GM18858 (cell line): ENCODE data around the gene SPATA24.
A peak's percentile ranks its signal among the peaks of the same experiment; 100 is the strongest.
"Not testable (repeated sequence)": the region's sequence is repeated elsewhere in the genome, so short reads cannot be mapped to it uniquely, and the experiment has no call there.

Experiments used
- ATAC-seq: cut with Tn5 transposase; IDR thresholded peaks from one replicate; pipeline ENCODE4 v1.9.1; 2021; ENCODE audit not compliant: unreplicated experiment

The SPATA24 gene, protein sequence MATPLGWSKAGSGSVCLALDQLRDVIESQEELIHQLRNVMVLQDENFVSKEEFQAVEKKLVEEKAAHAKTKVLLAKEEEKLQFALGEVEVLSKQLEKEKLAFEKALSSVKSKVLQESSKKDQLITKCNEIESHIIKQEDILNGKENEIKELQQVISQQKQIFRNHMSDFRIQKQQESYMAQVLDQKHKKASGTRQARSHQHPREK

GRCh38 chr5:139403787-139404483 is at the start of gene SPATA24:
Gene SPATA24, minus strand, starts transcription at chr5:139404089. Its CDS starts 29 bp downstream, at chr5:139404060.
- peak; percentile 59 for ATAC-seq

DNA sequence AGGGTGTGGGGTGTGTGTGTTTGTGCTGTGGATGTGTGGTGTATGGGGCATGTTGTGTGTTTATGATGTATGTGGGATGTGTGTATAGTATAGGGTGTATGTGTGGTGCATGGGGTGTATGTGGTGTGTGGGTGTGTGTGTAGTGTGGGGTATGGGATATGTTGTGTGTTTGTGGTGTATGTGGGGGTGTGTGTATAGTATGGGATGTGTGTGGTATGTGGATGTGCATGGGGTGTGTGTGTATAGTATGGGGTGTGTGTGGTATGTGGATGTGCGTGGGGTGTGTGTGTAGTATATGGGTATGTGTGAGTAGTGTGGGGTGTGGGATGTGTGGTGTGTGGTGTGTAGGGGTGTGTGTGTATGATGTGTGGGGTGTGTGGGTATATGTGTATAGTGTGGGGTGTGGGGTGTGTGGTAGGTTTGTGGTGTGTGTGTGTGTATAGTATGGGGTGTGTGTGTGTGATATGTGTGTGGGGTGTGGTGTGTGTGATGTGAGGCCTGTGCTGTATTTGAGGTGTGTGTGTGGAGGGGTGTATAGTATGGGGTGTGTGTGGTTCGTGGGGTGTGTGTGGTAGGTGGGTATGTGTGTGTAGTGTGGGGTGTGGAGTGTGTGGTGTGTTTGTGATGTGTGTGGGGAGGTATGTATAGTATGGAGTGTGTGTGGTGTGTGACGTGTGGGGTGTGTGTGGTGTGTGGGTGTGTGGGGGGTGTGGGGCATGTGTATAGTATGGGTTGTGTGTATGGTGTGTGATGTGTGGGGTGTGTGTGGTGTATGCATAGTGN is 48.2 kb upstream of the SPATA24 start:
- no peak for ATAC-seq

DNA sequence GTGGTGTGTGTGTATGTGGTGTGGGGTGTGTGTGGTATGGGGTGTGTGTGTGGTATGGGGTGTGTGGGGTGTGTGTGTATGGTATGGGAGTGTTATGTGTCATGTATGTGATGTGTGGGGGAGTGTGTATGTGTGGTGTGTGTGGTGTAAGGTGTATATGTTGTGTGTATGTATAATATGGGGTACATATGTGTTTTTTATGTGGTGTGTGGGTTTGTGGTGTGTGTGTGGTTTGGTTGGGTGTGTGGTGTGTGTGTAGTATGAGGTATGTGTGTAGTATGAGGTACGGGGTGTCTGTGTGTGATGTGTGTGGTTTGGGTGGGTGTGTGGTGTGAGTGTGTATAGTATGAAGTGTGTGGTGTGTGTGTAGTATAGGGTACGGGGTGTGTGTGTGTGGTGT is 47.3 kb upstream of the SPATA24 start:
- ATAC-seq: no peak

GRCh38 chr5:139446956-139447779 is 43.3 kb upstream of the SPATA24 start:
- peak; percentile 62 for ATAC-seq

DNA sequence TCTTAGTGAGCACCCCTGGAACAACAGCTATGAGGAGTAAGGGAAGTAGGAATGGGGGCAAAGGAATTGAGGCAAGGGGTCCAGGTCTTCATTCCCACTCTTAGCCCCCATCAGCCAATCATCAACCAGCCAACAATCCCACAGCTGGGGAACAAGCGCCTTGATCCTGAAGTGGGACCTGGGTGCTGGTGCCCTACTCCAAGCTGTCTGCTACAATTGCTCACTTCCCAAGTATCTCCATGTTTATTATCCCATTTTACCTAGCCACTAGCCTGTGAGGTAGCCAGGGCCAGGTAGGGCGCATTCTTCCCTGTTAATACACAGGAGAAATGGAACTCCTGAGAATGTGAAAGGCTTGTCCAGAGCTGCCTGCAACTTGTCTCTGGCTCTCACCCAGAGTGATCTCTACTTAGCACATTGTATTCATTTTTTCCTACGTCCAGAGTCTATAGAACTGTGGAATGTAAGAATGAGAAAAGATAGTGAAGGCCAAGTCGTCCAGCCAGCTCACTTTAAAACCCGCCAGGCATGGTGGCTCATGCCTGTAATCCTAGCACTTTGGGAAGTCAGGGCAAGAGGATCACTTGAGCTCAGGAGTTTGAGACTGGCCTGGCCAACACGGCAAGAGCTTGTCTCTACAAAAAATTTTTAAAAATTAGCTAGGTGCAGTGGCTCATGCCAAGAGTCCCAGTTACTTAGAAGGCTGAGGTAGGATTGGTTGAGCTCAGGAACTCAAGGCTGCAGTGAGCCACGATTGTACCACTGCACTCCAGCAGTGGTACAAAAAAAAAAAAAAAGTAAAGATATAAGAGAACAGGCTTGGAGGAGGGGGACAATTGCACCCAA is 41.7 kb upstream of the SPATA24 start:
- ATAC-seq: no peak

DNA sequence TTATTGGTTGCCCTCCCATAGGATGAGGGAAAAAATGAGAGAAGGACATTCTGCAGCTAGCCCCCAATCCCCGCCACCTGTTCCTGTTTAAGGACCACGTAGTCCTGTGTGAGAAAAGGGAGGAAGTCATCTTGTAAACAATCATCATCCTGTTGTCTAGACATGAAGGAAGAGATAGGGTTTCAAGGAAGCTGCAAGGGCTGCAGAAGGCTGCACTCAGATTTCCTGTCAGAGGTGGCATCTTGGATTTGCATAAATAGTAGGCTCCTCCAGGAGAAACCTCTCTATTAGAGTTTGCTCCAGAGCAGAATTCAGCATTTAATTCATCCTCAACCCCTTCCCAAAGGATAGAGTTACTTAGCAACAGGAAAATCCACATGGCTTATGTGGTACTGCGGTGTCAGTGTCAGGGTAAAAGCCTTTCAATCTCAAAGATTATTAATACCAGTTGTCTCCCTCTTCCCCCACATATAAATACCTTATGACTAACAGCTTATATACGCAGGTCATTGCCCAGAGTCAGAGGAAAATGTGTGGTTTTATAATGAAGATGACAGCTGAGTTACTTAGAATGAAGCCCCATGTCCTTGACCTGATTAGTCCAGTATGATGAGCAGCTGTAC is 40.1 kb upstream of the SPATA24 start:
- no peak for ATAC-seq

- not testable (repeated sequence) for ATAC-seq
Measured at GRCh38 chr5:139440416-139440815, 36.5 kb upstream of the SPATA24 start.

GRCh38 chr5:139439013-139439903 is 35.4 kb upstream of the SPATA24 start, which contains the start of gene DNAJC18:
Gene DNAJC18, minus strand, starts transcription at chr5:139439525. Its CDS starts 80 bp downstream, at chr5:139439445.
- peak; percentile 77 for ATAC-seq

- no peak for ATAC-seq
Measured at GRCh38 chr5:139438707-139439012, 34.8 kb upstream of the SPATA24 start.

- no peak for ATAC-seq
Measured at GRCh38 chr5:139435676-139436075, 31.8 kb upstream of the SPATA24 start.

DNA sequence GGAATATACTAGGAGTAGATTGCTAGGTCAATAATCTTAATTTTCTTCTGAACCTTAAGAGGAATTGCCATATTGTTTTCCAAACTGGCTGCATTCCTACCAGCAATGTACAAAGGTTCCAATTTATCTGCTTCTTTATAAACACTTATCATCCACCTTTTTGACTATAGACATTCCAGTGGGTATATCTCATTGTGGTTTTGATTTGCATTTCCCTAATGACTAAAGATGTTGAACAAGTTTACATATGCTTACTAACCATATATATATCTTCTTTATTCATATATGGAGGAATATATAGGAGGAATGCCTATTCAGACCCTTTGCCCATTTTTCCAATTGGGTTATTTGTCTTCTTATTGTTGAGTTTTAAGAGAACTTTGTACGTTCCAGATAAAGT is 27.8 kb upstream of the SPATA24 start:
- ATAC-seq: no peak

- ATAC-seq: no peak
Measured at GRCh38 chr5:139430015-139430414, 26.1 kb upstream of the SPATA24 start.

DNA sequence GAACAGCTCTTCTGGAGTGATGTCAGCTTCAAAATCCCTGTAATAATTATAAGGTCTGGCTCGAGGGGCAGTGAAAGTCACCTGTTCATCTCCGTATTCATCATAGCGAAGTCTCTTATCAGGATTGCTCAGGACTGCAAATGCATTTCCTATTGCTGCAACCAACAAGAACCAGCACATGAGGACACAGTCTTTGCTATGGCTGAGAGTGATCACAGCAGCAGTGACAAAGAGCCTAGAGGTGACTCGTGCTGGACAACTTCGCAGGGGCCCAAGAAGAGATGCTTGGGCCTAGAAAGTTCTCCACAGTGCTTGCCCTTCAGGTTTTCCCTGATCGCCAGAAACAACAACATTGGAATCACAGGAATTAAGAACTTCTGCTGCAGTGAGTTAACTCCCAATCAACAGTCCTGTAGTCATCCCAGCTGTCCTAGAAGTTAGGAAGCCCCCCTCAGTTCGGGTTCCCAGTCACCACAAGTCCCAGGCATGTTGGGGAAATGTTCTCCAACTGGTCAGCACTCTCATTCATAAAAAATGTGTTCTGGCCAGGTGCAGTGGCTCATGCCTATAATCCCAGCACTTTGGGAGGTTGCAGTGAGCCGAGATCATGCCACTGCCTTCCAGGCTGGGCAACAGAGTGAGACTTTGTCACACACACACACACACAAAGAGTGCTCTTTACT is 22.5 kb upstream of the SPATA24 start:
- no peak for ATAC-seq

DNA sequence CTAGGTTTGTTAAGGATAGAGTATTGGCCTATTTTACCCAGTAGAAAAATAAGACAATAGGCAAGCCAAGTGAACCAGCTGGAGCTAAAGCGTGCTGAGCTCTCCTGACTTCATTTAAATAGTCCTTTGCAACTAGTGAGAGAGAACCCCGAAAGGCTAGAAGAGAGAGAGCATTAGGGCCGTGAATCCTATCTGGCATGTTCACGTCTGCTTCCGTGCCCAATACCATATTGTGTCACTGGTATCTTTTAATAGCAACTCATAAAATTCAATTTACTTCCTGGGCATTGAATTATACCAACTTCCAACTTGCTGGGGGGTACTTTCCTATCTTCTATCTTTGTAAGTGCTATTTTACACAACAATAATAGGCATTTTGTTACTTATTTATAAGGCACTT is 21.6 kb upstream of the SPATA24 start:
- ATAC-seq: no peak

DNA sequence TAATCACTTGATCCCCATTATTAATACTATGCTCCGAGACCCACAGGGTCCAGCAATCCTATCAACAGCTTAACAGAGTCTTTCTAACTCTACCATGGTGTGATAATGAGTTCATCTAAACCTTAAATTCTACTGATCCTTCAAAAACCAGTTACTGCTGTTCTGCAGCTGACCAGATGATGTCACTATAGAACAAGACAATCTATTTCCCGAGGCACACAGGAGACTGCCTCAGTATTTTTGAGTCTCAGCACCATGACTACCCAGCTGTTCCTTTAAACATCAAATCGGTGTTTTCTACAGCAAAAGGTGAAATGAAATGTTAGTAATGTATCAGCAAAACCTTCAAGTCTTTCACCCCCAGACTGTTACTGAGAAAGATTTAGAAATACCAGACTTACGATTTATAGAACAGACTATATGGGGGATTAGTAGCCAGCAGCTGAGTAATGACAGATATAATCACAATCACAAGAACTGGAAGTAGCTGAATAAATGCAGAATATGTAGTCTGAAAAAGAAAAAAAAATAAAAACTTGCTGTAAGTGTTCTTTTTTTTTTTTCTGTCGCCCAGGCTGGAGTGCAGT is 18.5 kb upstream of the SPATA24 start:
- no peak for ATAC-seq

- ATAC-seq: no peak
Measured at GRCh38 chr5:139419226-139420192, 15.6 kb upstream of the SPATA24 start.

DNA sequence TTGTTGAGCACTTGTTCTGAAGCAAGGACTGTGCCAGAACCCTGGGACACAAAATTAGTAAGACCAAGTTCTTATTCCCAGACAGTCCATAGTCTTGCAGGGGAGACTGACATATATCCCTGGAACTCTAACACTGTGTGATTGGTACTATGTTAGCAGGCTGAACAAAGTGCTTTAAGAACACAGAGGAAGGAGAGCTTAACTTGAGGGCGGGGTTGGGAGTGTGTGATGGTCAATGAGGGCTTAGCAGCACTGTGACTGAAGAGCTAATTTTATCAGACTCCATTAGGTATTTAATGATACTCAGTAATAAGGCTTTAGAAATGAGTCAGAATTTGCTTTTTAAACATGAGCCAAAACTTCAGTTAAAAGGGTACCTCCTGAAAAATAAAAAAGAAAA is 14.9 kb upstream of the SPATA24 start:
- no peak for ATAC-seq
